Panc1 (cell line): ENCODE results near the gene CCDC57. TPM values are rescaled to one million over a fixed set of nuclear protein-coding genes. Genes with fewer than 3 reads are reported as not detected.
"Not testable (repeated sequence)": the region's sequence is repeated elsewhere in the genome, so short reads cannot be mapped to it uniquely, and the experiment has no call there.

Experiments used
- ATAC-seq: fragments of 200-7000 bp; cut with Tn5 transposase; 2 replicates; pipeline ENCODE4 v1.9.1; 2020; ENCODE audit warnings: mild to moderate bottlenecking, moderate library complexity
- BruUV-seq: library from RNA; stranded (reverse); fragments of 400-500 nt; replicated peaks from 2 replicates; lab custom pipeline; 2021; lab: Mats Ljungman, UMichigan
- CTCF ChIA-PET: fragments of 300-600 bp; sonication (Branson Sonifier 250); formaldehyde crosslinking; loops from one replicate; lab custom pipeline; 2022; ENCODE audit warnings: antibody characterized with exemption; lab: Charles Lee
- POLR2A ChIA-PET: fragments of 300-600 bp; sonication (Branson Sonifier 250); formaldehyde crosslinking; loops from one replicate; lab custom pipeline; 2022; ENCODE audit warnings: antibody characterized with exemption; lab: Charles Lee
- DNase-seq: peaks from one replicate; pipeline ENCODE4 v3.0.0-alpha.2; 2010; ENCODE audit warnings: low read depth, low spot score
- H3K27ac ChIP-seq: 2 replicates; pipeline ENCODE4 v1.5.1; 2011; ENCODE audit warnings: mild to moderate bottlenecking, low read length, inconsistent platforms
- H3K27me3 ChIP-seq: fragments of 200-500 bp; sonication (Bioruptor generic); 2 replicates; pipeline ENCODE4 v1.6.0; 2014; ENCODE audit warnings: low read length, inconsistent platforms; ENCODE audit not compliant: control insufficient read depth, insufficient read depth
- H3K36me3 ChIP-seq: fragments of 200-500 bp; sonication (Bioruptor generic); 2 replicates; pipeline ENCODE4 v1.5.1; 2014; ENCODE audit warnings: inconsistent platforms, mild to moderate bottlenecking, low read length, moderate library complexity; ENCODE audit not compliant: control insufficient read depth, insufficient read depth
- H3K4me1 ChIP-seq: 2 replicates; pipeline ENCODE4 v1.5.1; 2011; ENCODE audit warnings: inconsistent platforms, mild to moderate bottlenecking, low read length, moderate library complexity; ENCODE audit not compliant: control insufficient read depth, insufficient read depth
- H3K4me3 ChIP-seq, 2 experiments: 2 replicates each; pipeline ENCODE4 v1.5.1; 2011 to 2012; ENCODE audit warnings: low read depth in 2 of 2, low read length in 2 of 2, mild to moderate bottlenecking in 2 of 2, inconsistent platforms in 1 of 2, moderate library complexity in 1 of 2
- H3K9me3 ChIP-seq: fragments of 200-500 bp; sonication (Bioruptor generic); 2 replicates; pipeline ENCODE4 v1.5.1; 2014; ENCODE audit warnings: low read depth, mild to moderate bottlenecking, inconsistent platforms, low read length, moderate library complexity; ENCODE audit not compliant: control insufficient read depth, insufficient read depth
- POLR2AphosphoS5 ChIP-seq: IDR thresholded peaks from 2 replicates; pipeline ENCODE4 v1.6.1; 2012; ENCODE audit warnings: mild to moderate bottlenecking, low read depth, low read length, moderate library complexity
- SIN3A ChIP-seq: IDR thresholded peaks from 2 replicates; pipeline ENCODE4 v1.6.1; 2012; ENCODE audit warnings: low read depth, mild to moderate bottlenecking, low read length, moderate library complexity, borderline replicate concordance; ENCODE audit not compliant: insufficient read depth
- TCF7L2 ChIP-seq: IDR thresholded peaks from 2 replicates; pipeline ENCODE4 v1.6.1; 2011; ENCODE audit warnings: mild to moderate bottlenecking, low read depth, low read length, inconsistent platforms
- in situ Hi-C: cut with HindIII; loops from 2 replicates; pipeline ENCODE4 v1.10.0; 2016; ENCODE audit warnings: low sequenced_read_pairs, low pct_unique_long_range_greater_than_20kb
- intact Hi-C: fragments of 100-400 bp; cut with micrococcal nuclease; formaldehyde crosslinking; loops from one replicate; pipeline ENCODE4 v1.10.0; 2022; ENCODE audit not compliant: unreplicated experiment
- total RNA-seq: library from RNA; stranded (reverse); gene quantifications from one replicate; pipeline ENCODE4 v1.2.1, GENCODE V29; 2021; ENCODE audit not compliant: unreplicated experiment
- TF ChIP-seq, protein P1 (sequence below): fragments of 450-650 bp; IDR thresholded peaks from 2 replicates; pipeline ENCODE4 v1.5.1; 2017; ENCODE audit warnings: mild to moderate bottlenecking
- TF ChIP-seq, protein P2 (sequence below), 2 experiments: IDR thresholded peaks; 2 replicates each; pipeline ENCODE4 v1.6.1; 2011 to 2012; ENCODE audit warnings: low read depth in 2 of 2, control low read depth in 1 of 2, low read length in 1 of 2, mild to moderate bottlenecking in 1 of 2, moderate library complexity in 1 of 2; ENCODE audit not compliant: insufficient read depth in 1 of 2

The CCDC57 gene
- total RNA-seq, 1 experiment from 2014 or later, result 63.6 TPM

DNA sequence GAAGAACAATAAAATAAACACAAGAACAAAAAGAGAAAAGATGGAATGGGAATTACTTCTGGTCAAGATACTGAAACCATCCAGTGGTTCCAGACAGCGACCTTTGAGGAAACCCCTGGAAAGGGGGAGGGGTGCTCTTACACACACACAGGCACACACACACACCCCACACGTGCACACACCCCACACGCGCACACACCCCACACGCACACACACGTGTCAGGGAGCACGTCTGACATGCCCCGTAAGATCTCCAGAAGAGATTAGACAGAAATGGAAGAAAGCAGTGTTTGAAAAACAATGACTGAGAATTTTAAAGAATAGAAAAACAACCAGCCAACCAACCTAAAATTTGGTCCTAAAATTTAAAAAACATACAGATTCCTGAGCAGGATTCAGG lies 69.3 kb downstream of the CCDC57 start:
- ChIA-PET CTCF (no interaction called here), POLR2A (no interaction called here)
- Histone ChIP-seq H3K4me3 (no peak overlapping the region), H3K36me3 (no peaks in the 10 kb centered on the region), H3K27ac (no peak overlapping the region), H3K27me3 (no peaks in the 10 kb centered on the region), H3K9me3 (no peaks in the 10 kb centered on the region), H3K4me1 (no peaks in the 10 kb centered on the region)
- ATAC-seq (no peak), DNase-seq (no peak)
- TF ChIP-seq TCF7L2 (no peak), POLR2AphosphoS5 (no peak), SIN3A (no peak)
- TF ChIP-seq, protein P1, sequence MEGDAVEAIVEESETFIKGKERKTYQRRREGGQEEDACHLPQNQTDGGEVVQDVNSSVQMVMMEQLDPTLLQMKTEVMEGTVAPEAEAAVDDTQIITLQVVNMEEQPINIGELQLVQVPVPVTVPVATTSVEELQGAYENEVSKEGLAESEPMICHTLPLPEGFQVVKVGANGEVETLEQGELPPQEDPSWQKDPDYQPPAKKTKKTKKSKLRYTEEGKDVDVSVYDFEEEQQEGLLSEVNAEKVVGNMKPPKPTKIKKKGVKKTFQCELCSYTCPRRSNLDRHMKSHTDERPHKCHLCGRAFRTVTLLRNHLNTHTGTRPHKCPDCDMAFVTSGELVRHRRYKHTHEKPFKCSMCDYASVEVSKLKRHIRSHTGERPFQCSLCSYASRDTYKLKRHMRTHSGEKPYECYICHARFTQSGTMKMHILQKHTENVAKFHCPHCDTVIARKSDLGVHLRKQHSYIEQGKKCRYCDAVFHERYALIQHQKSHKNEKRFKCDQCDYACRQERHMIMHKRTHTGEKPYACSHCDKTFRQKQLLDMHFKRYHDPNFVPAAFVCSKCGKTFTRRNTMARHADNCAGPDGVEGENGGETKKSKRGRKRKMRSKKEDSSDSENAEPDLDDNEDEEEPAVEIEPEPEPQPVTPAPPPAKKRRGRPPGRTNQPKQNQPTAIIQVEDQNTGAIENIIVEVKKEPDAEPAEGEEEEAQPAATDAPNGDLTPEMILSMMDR, result no peak
- TF ChIP-seq, protein P2, sequence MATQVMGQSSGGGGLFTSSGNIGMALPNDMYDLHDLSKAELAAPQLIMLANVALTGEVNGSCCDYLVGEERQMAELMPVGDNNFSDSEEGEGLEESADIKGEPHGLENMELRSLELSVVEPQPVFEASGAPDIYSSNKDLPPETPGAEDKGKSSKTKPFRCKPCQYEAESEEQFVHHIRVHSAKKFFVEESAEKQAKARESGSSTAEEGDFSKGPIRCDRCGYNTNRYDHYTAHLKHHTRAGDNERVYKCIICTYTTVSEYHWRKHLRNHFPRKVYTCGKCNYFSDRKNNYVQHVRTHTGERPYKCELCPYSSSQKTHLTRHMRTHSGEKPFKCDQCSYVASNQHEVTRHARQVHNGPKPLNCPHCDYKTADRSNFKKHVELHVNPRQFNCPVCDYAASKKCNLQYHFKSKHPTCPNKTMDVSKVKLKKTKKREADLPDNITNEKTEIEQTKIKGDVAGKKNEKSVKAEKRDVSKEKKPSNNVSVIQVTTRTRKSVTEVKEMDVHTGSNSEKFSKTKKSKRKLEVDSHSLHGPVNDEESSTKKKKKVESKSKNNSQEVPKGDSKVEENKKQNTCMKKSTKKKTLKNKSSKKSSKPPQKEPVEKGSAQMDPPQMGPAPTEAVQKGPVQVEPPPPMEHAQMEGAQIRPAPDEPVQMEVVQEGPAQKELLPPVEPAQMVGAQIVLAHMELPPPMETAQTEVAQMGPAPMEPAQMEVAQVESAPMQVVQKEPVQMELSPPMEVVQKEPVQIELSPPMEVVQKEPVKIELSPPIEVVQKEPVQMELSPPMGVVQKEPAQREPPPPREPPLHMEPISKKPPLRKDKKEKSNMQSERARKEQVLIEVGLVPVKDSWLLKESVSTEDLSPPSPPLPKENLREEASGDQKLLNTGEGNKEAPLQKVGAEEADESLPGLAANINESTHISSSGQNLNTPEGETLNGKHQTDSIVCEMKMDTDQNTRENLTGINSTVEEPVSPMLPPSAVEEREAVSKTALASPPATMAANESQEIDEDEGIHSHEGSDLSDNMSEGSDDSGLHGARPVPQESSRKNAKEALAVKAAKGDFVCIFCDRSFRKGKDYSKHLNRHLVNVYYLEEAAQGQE (IDR thresholded peaks at IDR 0.05; ENCODE audit: insufficient read depth in 1 of 2, low read depth in 2 of 2, low read length in 1 of 2), result no peak
- intact Hi-C loops (no loop called here), in situ Hi-C loops (no loop called here)
- BruUV-seq, result no TSS peak

DNA sequence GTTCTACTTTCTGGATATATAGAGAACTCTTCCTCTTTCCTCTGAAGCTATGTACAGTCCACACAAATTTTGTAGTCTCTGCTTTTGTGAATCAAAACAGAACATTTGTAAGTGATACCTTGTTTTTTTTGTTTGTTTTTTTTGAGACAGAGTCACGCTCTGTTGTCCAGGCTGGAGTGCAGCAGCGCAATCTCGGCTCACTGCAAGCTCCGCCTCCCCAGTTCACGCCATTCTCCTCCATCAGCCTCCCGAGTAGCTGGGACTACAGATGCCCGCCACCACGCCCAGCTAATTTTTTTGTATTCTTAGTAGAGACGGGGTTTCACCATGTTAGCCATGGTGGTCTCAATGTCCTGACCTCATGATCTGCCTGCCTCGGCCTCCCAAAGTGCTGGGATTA lies 72.7 kb downstream of the CCDC57 start:
- DNase-seq, BruUV-seq, H3K4me3 ChIP-seq, H3K4me1 ChIP-seq, H3K27me3 ChIP-seq, H3K27ac ChIP-seq, intact Hi-C loops, CTCF ChIA-PET, H3K9me3 ChIP-seq, ATAC-seq, H3K36me3 ChIP-seq: not testable (repeated sequence)
- in situ Hi-C loops, result loop anchor here (10.0 kb wide), 1 partner anchor 85 kb away; the partner anchor contains the start of genes GPS1 and RFNG
- POLR2A ChIA-PET, result interaction anchor here (0.6 kb wide), 1 partner anchor 39 kb away, joined by 3 read pairs; no protein-coding TSS in a partner anchor

DNA sequence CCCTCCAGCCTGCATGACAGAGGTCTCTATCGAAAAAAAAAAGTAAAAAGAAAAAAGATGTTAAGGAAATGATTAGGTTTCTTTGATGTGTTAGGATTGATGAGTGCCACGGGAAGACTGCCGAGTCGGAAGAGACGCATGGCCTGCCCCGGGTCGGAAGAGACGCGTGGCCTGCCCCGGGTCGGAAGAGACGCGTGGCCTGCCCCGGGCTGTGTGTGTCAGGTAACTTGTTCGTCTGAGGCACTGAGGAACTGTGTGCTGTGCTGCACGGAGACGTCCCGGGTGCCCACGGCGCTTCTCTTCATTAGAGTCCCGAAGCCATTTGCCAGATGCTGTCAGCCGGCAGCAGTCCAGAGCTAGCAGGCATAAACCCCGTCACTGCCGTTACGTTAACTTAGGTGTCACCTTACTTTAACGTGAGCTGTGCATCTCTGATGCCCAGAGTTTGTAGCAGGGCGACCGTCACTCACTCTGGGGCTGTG lies 74.1 kb downstream of the CCDC57 start:
- ATAC-seq (no peak), DNase-seq (no peak)
- Histone ChIP-seq H3K27ac (no peak overlapping the region), H3K9me3 (no peaks in the 10 kb centered on the region), H3K4me3 (no peak overlapping the region), H3K27me3 (no peaks in the 10 kb centered on the region), H3K36me3 (no peaks in the 10 kb centered on the region), H3K4me1 (no peaks in the 10 kb centered on the region)
- intact Hi-C loops (no loop called here), in situ Hi-C loops (loop anchor here (10.0 kb wide), 1 partner anchor 84 kb away; the partner anchor contains the start of genes GPS1 and RFNG)
- ChIA-PET CTCF (no interaction called here), POLR2A (interaction anchor here (0.5 kb wide), 1 partner anchor 125 kb away, joined by 3 read pairs; no protein-coding TSS in a partner anchor)
- no TSS peak for BruUV-seq
- no peak for TF ChIP-seq TCF7L2
- TF ChIP-seq SIN3A, result no peak
- no peak for TF ChIP-seq POLR2AphosphoS5
- TF ChIP-seq, protein P2 (IDR thresholded peaks at IDR 0.05; ENCODE audit: insufficient read depth in 1 of 2, low read depth in 2 of 2, low read length in 1 of 2), result no peak
- TF ChIP-seq, protein P1, result no peak
